Activated B cell treated with CpG ODN at 0.5 μM for 24 hours (primary cell): Measurements from ENCODE around the gene SRGN. TPM values are rescaled to one million over a fixed set of nuclear protein-coding genes. Genes with fewer than 3 reads are reported as not detected.

Experiments used
- ATAC-seq: fragments of 200-7000 bp; cut with Tn5 transposase; one replicate; pipeline ENCODE4 v1.10.0; 2021; ENCODE audit warnings: low read depth, mild to moderate bottlenecking, moderate library complexity
- CTCF ChIA-PET: fragments of 350-600 bp; sonication (Branson Sonifier 250); formaldehyde crosslinking; loops from one replicate; lab custom pipeline; 2021; ENCODE audit warnings: antibody characterized with exemption; lab: Charles Lee
- POLR2A ChIA-PET: fragments of 350-600 bp; sonication (Branson Sonifier 250); formaldehyde crosslinking; loops from one replicate; lab custom pipeline; 2021; ENCODE audit warnings: antibody characterized with exemption; lab: Charles Lee
- DNase-seq: peaks from one replicate; pipeline ENCODE4 v3.0.0; 2022
- H3K27ac Mint-ChIP-seq: one replicate; pipeline ENCODE4 v1.8.0; 2020; ENCODE audit warnings: mixed read lengths
- H3K27me3 Mint-ChIP-seq: one replicate; pipeline ENCODE4 v1.8.0; 2021; ENCODE audit warnings: mixed read lengths
- H3K36me3 Mint-ChIP-seq: one replicate; pipeline ENCODE4 v1.8.0; 2021; ENCODE audit warnings: low read depth, mixed read lengths
- H3K4me1 Mint-ChIP-seq: one replicate; pipeline ENCODE4 v1.8.0; 2021; ENCODE audit warnings: mixed read lengths
- H3K4me3 Mint-ChIP-seq: one replicate; pipeline ENCODE4 v1.8.0; 2020; ENCODE audit warnings: mild to moderate bottlenecking, mixed read lengths
- H3K9me3 Mint-ChIP-seq: one replicate; pipeline ENCODE4 v1.8.0; 2020; ENCODE audit warnings: mixed read lengths
- CTCF ChIP-seq: fragments of 200-600 bp; IDR thresholded peaks from one replicate; pipeline ENCODE4 v1.8.0; 2022; ENCODE audit warnings: antibody characterized with exemption, mild to moderate bottlenecking
- intact Hi-C: fragments of 100-400 bp; cut with micrococcal nuclease; formaldehyde crosslinking; loops from one replicate; pipeline ENCODE4 v1.15.1; 2024
- total RNA-seq: library from RNA; stranded (reverse); gene quantifications from 2 replicates; pipeline ENCODE4 v1.2.3, GENCODE V29; 2022

The SRGN gene
- total RNA-seq, 1 donor from 2014 or later, result 91.4 TPM

- H3K9me3 Mint-ChIP-seq, result no peaks in the 10 kb centered on the region
- ChIA-PET CTCF (no interaction called here), POLR2A (no interaction called here)
- peaks cover 24% of the 10 kb centered on the region for H3K36me3 Mint-ChIP-seq
- ATAC-seq, result no peak
- H3K27me3 Mint-ChIP-seq, result no peaks in the 10 kb centered on the region
- H3K4me3 Mint-ChIP-seq, result no peak overlapping the region
- no peaks in the 10 kb centered on the region for H3K4me1 Mint-ChIP-seq
- intact Hi-C loops, result no loop called here
- H3K27ac Mint-ChIP-seq, result no peak overlapping the region
- no peak for DNase-seq
- no peak for TF ChIP-seq CTCF
These were observed 19.8 kb downstream of the SRGN start for GRCh38 chr10:69107699-69108098.

- peaks cover 8% of the 10 kb centered on the region for H3K4me1 Mint-ChIP-seq
- ChIA-PET CTCF (interaction anchor here (0.7 kb wide), 1 partner anchor 116 kb away, joined by 3 read pairs; no protein-coding TSS in a partner anchor), POLR2A (no interaction called here)
- H3K4me3 Mint-ChIP-seq, result no peak overlapping the region
- ATAC-seq, result no peak
- H3K27ac Mint-ChIP-seq, result no peak overlapping the region
- DNase-seq, result no peak
- H3K27me3 Mint-ChIP-seq, result no peaks in the 10 kb centered on the region
- intact Hi-C loops, result no loop called here
- H3K36me3 Mint-ChIP-seq, result peaks cover 5% of the 10 kb centered on the region
- no peaks in the 10 kb centered on the region for H3K9me3 Mint-ChIP-seq
- TF ChIP-seq CTCF, result no peak
These were observed 32.0 kb downstream of the SRGN start for GRCh38 chr10:69119896-69120295.

GRCh38 chr10:69123306-69123746 lies 35.4 kb downstream of the SRGN start:
- H3K4me1 Mint-ChIP-seq, result peaks cover 25% of the 10 kb centered on the region
- intact Hi-C loops, result loop anchor here (1.0 to 2.0 kb wide), 8 partner anchors 30 to 287 kb away; partner anchors contain the start of genes DDX21, DDX50 and KIFBP
- no peak for DNase-seq
- ChIA-PET POLR2A (interaction anchor here (0.6 to 1.2 kb wide), 5 partner anchors 36 to 100 kb away, joined by 3 to 8 read pairs (median 4); partner anchors contain the start of genes SRGN and SUPV3L1), CTCF (interaction anchor here (0.6 to 1.0 kb wide), 2 partner anchors 29 to 119 kb away, joined by 4 read pairs; no protein-coding TSS in a partner anchor)
- ATAC-seq, result peak; percentile 18
- no peaks in the 10 kb centered on the region for H3K9me3 Mint-ChIP-seq
- H3K36me3 Mint-ChIP-seq, result peaks cover 5% of the 10 kb centered on the region
- TF ChIP-seq CTCF, result no peak
- H3K4me3 Mint-ChIP-seq, result peak overlapping the region; percentile 93
- H3K27me3 Mint-ChIP-seq, result no peaks in the 10 kb centered on the region
- peak overlapping the region; percentile 98 for H3K27ac Mint-ChIP-seq

- H3K9me3 Mint-ChIP-seq, result no peaks in the 10 kb centered on the region
- peak within 1 kb of the TSS; percentile 93 for H3K4me3 Mint-ChIP-seq
- intact Hi-C loops, result loop anchor here (1.0 to 2.0 kb wide), 13 partner anchors 31 to 792 kb away; partner anchors contain the start of genes CCAR1, DDX21, DDX50 and HNRNPH3
- H3K27me3 Mint-ChIP-seq, result no peaks in the 10 kb centered on the region
- DNase-seq (peak; percentile 100), ATAC-seq (peak; percentile 94)
- H3K4me1 Mint-ChIP-seq, result peaks cover 25% of the 10 kb centered on the region
- ChIA-PET POLR2A (interaction anchor here (0.9 to 2.0 kb wide), 8 partner anchors 36 to 223 kb away, joined by 3 to 15 read pairs (median 4); partner anchors contain the start of genes DDX21, DDX50, SRGN and SUPV3L1), CTCF (interaction anchor here (0.6 to 1.0 kb wide), 2 partner anchors 30 to 119 kb away, joined by 4 read pairs; no protein-coding TSS in a partner anchor)
- TF ChIP-seq CTCF, result no peak
- peaks cover 5% of the 10 kb centered on the region for H3K36me3 Mint-ChIP-seq
- peak within 1 kb of the TSS; percentile 98 for H3K27ac Mint-ChIP-seq
These were observed 36.1 kb downstream of the SRGN start, which contains the start of gene VPS26A for GRCh38 chr10:69123747-69124562. VPS26A (plus strand) TSS chr10:69124178; CDS start chr10:69124278, 100 bp downstream.
